GM19455 (cell line): ENCODE measurements around the gene DEPP1.
A peak's percentile ranks its signal among the peaks of the same experiment; 100 is the strongest.

ENCODE experiments used
- ATAC-seq: cut with Tn5 transposase; IDR thresholded peaks from one replicate; pipeline ENCODE4 v1.9.1; 2021; ENCODE audit not compliant: unreplicated experiment

DEPP1 gene

DNA sequence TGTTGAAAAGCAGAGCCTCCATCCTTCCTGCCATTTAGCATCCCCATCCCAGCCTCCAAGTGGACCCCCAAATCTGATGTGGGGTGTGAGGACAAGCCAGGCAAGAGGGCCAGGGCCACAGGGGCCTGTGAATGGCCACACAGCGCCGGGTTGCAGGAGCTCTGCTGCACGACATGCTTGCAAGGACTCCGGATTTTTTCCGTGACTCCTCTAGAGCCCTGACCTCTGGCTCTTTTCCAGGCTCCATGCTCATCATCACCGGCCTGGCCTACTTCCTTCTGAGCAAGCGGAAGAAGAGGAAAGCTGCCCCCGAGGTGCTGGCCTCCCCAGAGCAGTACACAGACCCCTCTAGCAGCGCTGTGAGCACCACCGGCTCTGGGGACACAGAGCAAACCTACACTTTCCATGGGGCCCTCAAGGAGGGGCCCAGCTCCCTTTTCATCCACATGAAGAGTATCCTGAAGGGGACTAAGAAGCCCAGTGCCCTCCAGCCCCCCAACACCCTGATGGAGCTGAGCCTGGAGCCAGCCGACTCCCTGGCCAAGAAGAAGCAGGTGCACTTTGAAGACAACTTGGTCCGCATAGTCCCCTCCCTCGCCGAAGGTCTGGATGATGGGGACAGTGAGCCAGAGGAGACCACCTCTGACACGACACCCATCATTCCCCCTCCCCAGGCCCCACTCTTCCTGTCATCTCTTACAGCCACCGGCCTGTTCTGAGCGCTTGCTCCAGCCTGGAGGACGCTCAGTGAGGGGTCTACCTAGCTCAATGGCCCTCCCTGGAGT, 44.0 kb downstream of the DEPP1 start:
- no peak for ATAC-seq

- ATAC-seq: no peak
These were observed 44.9 kb downstream of the DEPP1 start for GRCh38 chr10:44933451-44934321.

DNA sequence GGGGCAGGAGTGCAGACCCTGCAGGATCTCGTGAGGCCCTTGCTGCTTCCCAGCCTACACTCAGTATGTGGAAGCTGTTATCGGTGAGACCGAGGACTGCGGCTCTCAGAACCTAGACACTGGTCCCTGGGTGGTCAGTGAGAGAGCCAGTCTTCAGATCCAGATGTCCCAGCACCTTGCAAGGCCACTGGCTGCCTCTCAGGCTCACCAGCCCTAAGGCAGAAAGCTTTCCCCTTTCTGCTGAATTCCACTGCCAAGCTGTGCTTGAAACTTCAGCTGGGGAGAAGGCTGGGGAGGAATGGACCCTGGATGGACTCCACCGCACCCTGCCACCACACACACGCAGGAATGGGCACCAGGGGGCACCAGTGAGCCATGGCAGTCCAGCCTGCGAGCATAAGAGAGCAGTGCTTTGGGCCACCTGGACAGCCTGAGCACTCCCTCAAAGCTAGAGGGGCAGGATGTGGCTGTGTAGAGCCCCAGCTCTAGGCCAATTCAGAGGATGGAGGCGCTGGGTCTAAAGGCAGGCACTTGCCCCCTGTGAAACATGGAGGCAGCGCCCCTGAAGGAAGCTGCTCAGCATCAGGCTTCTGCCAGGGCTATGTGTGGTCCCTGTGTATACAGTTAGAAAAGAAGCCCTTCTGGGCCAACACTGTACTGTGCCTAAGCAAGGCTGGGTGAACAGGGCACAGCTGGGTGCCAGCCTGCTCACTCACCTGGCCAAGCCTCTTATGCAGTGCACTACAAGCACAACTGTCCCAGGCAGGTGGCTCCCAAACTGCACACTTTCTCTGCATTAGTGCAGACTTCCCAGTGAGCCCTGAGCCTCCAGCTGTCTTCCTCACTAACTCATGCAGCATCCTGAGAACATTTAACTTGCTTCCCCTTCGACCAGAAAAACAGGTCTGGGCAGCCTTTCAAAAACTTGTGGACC, 45.8 kb downstream of the DEPP1 start:
- ATAC-seq: peak; percentile 99

- no peak for ATAC-seq
These were observed 46.7 kb downstream of the DEPP1 start for GRCh38 chr10:44931621-44932516.

GRCh38 chr10:44930904-44931620, 47.5 kb downstream of the DEPP1 start:
- ATAC-seq: no peak

GRCh38 chr10:44929356-44930255, 49.0 kb downstream of the DEPP1 start:
- ATAC-seq: no peak

DNA sequence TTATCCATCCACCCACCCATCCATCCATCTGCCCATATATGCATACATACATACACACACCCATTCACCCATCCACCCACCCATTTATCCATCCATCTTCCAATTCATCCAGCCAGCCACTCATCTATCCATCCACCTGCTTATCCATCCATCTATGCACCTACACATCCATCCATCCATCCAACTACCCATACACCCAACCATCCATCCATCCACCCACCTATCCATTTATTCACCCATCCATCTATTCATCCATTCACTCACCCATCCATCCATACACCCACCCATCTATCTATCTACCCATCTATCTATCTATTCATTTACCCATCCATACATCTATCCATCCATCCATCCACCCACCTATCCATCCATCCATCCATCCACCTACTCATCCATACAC, 50.1 kb downstream of the DEPP1 start:
- ATAC-seq: no peak

DNA sequence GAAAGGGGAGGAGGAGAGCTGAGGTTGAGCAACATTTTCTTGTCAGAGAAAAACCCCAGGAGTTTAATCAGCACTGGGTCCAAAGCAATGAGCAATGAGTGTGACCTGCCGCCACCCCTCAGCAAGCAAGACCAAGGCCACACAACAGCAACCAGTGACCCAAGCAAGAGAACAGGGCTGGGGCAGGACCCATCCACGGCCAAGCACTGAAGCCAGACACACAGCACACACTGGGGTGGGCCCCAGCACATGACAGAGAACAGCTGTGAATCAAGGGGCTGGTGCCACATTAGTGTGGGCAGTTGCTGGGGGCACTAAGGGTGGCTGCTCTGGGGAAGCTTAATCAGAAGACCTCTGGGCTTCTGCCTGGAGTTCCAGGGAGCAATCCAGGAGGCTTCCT, 51.3 kb downstream of the DEPP1 start:
- ATAC-seq: no peak

DNA sequence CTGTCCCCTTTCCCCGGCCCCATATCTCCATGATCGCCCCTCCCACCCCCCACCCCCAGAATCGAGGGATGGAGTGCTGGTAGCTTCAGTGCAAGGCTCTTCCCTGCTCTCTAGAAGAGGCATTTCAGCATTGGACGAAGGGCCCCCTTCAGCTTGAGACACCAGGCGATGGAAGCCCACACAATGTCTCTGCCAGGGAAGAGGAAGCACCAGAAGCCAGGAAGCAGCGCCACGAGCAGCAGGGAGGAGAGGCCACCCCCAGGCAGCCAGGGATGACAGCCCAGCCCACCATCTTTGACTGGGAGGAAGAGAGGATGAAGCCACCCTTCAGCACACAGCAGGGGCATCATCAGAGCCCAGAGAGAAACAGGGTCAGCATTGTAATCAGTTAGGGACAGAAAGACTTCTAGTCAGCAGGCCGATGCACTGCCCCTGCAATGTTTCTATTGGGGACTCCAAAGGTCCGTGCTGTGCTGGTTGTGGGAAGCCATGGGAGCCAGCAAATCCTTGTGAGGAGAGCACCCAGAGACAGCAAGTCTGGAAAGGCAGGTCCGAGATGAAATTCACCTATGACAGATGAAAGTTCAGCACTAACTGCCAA, 51.8 kb downstream of the DEPP1 start:
- no peak for ATAC-seq
